BE2C (cell line): Measurements from ENCODE around the gene GINS2.

Experiments used
- DNase-seq: peaks from one replicate; pipeline ENCODE4 v3.0.0-alpha.2; 2020
- H3K27me3 ChIP-seq: fragments of 250-450 bp; sonication (Bioruptor Pico); 2 replicates; pipeline ENCODE4 v1.5.1; 2020; ENCODE audit warnings: mild to moderate bottlenecking
- H3K36me3 ChIP-seq: fragments of 250-450 bp; sonication (Bioruptor Pico); 2 replicates; pipeline ENCODE4 v1.5.1; 2020; ENCODE audit warnings: mild to moderate bottlenecking
- H3K4me1 ChIP-seq: fragments of 250-450 bp; sonication (Bioruptor Pico); 2 replicates; pipeline ENCODE4 v1.5.1; 2020
- H3K4me3 ChIP-seq: 2 replicates; pipeline ENCODE4 v1.5.1; 2011; ENCODE audit warnings: low read depth, low read length
- H3K9me3 ChIP-seq: fragments of 250-450 bp; sonication (Bioruptor Pico); 2 replicates; pipeline ENCODE4 v1.5.1; 2020
- CTCF ChIP-seq: IDR thresholded peaks from 2 replicates; pipeline ENCODE4 v1.5.1; 2012; ENCODE audit warnings: mild to moderate bottlenecking, low read depth, low read length

The GINS2 gene

GRCh38 chr16:85677383-85677967 is 11.3 kb downstream of the GINS2 start:
- Histone ChIP-seq H3K36me3 (peaks cover 85% of the 10 kb centered on the region), H3K4me1 (peaks cover 24% of the 10 kb centered on the region), H3K4me3 (no peak overlapping the region), H3K27me3 (no peaks in the 10 kb centered on the region), H3K9me3 (no peaks in the 10 kb centered on the region)
- no peak for DNase-seq
- no peak for TF ChIP-seq CTCF

- H3K4me1 ChIP-seq: peaks cover 24% of the 10 kb centered on the region
- H3K36me3 ChIP-seq: peaks cover 94% of the 10 kb centered on the region
- H3K9me3 ChIP-seq: no peaks in the 10 kb centered on the region
- no peak for TF ChIP-seq CTCF
- H3K4me3 ChIP-seq: no peak overlapping the region
- H3K27me3 ChIP-seq: no peaks in the 10 kb centered on the region
- no peak for DNase-seq
Measured at GRCh38 chr16:85676466-85676865, 12.3 kb downstream of the GINS2 start.

- H3K4me1 ChIP-seq: peaks cover 24% of the 10 kb centered on the region
- H3K9me3 ChIP-seq: no peaks in the 10 kb centered on the region
- no peak overlapping the region for H3K4me3 ChIP-seq
- peaks cover 92% of the 10 kb centered on the region for H3K36me3 ChIP-seq
- DNase-seq: no peak
- no peaks in the 10 kb centered on the region for H3K27me3 ChIP-seq
- peak; percentile 75 for TF ChIP-seq CTCF
Measured at GRCh38 chr16:85675251-85675874, 13.4 kb downstream of the GINS2 start.

GRCh38 chr16:85674828-85675227 is 13.9 kb downstream of the GINS2 start:
- H3K36me3 ChIP-seq: peaks cover 92% of the 10 kb centered on the region
- no peaks in the 10 kb centered on the region for H3K9me3 ChIP-seq
- peaks cover 24% of the 10 kb centered on the region for H3K4me1 ChIP-seq
- TF ChIP-seq CTCF: no peak
- no peaks in the 10 kb centered on the region for H3K27me3 ChIP-seq
- no peak overlapping the region for H3K4me3 ChIP-seq
- no peak for DNase-seq

GRCh38 chr16:85674418-85674755 is 14.4 kb downstream of the GINS2 start:
- DNase-seq: no peak
- TF ChIP-seq CTCF: no peak
- Histone ChIP-seq H3K9me3 (no peaks in the 10 kb centered on the region), H3K4me3 (no peak overlapping the region), H3K4me1 (peaks cover 24% of the 10 kb centered on the region), H3K27me3 (no peaks in the 10 kb centered on the region), H3K36me3 (peaks cover 94% of the 10 kb centered on the region)
